HG02973 (cell line): ENCODE results near the gene TSKU.

ENCODE experiments used
- ATAC-seq: cut with Tn5 transposase; IDR thresholded peaks from one replicate; pipeline ENCODE4 v1.9.1; 2021; ENCODE audit warnings: moderate library complexity; ENCODE audit not compliant: unreplicated experiment

The TSKU gene

DNA sequence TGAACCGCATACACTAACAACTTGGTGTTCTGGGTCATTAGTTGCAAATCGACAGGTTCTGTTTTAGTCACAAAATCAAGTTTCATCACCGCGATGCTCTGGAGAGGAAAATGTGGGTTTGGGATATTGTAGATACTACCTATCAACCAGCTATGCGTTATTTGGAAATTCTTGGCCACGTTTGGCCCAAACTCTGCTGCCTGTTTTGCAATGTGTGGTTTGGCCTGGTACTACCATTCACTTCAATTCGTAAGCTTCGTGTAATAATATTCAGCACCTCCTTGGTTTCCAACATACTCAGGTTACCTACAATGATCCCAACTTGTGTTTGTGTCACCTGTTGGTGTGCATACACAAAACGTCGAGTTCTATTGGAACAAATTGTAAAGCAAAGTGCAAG is 61.4 kb downstream of the TSKU start:
- no peak for ATAC-seq

DNA sequence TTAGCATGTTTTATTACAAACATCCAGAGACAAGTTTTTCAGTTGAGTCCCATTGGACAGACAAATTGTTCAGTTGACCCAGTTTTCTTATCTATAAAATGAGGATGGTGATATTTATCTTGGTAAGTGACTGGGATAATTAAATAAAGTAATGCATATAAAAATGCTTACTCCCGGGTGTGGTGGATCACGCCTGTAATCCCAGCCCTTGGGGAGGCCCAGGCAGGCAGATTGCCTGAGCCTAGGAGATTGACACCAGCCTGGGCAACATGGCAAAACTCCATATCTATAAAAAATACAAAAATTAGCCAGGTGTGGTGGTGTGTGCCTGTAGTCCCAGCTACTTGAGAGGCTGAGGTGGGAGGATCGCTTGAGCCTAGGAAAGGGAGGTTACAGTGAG is 61.9 kb downstream of the TSKU start:
- ATAC-seq: no peak

DNA sequence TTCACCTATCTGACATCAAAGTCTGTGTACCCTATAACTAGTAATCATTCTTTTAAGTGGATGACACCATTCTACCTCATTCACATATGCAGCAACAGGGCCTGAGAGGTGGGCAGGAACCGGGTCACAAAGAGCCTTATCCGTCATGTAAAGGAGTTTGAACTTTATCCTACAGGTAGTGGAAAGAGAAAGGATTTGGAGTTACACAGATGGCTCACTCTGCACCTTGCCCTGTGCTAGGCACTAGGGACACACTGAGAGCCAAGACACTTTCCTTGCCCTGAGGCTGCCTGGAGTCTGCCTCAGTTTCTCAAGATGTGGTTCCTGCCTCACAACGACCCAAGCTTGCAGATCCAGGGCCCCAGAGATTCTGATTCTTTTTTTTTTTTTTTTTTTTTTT is 63.3 kb downstream of the TSKU start:
- ATAC-seq: no peak
